Measurements from ENCODE around the gene CARD9. TPM values are rescaled to one million over a fixed set of nuclear protein-coding genes. Genes with fewer than 3 reads are reported as not detected.

CARD9 gene
- total and polyA plus RNA-seq, 11 donors: 0.30 to 7.1 (median 0.77) TPM

DNA sequence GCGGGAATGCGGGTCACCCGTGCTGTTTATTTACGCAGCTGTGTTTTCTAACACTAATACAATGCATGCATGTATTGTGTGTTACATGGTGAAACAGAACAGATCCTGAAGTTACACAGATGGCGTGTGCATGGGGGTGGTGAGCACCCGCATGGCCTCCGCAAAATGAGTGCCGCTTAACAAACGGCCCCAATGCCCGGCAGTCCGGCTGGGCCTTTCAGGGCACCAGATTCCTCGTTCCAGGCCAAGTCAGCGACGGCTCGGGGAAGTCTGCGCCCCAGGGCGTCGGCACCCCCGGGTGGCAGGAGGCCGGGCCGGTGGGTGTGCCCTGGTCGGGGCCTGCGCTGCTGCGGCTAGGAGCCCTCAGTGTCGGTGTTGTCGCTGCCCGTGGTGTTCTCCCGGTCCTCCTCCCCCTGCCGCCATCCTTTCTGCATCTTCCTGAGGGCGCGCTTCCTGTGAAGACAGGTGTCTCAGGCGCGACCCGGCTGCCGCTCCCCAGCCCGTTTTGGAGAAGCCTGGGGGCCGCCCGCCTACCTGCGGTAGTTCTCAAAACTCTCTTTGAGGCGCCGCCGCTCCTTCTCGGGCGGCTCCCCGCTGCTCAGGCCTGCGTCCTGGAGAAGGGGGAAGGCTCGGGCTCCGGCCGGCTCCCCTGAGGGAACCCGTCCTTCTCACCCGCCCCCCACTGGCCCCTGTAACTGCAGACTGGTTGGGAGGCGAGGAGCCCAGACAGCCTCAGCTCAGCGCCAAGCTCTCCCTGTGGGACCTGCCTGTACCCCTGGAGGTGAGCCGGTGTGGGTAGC lies 9.3 kb downstream of the CARD9 start:
- Histone ChIP-seq H3K4me3 (peak overlapping the region in 8 of 12 donors; percentile 60 to 96 (median 84)), H3K27me3 (no peaks in the 10 kb centered on the region), H3K4me1 (peaks cover 3 to 35% (median 22%) of the 10 kb centered on the region in 12 donors), H3K27ac (peak overlapping the region in 4 of 12 donors; percentile 92 to 98 (median 98)), H3K9me3 (no peaks in the 10 kb centered on the region), H3K36me3 (peaks cover 0 to 2% (median 0%) of the 10 kb centered on the region in 9 donors)
- intact Hi-C loops (cut with DNase I): loop anchor here in 5 of 10 donors (1.0 to 2.0 kb wide), 5 partner anchors 19 to 37 kb away; partner anchors contain the start of gene SNAPC4 (in 1 of the 5)
- no peak for DNase-seq
- no peak for TF ChIP-seq POLR2A (IDR thresholded peaks at IDR 0.05)
- TF ChIP-seq, protein P1, sequence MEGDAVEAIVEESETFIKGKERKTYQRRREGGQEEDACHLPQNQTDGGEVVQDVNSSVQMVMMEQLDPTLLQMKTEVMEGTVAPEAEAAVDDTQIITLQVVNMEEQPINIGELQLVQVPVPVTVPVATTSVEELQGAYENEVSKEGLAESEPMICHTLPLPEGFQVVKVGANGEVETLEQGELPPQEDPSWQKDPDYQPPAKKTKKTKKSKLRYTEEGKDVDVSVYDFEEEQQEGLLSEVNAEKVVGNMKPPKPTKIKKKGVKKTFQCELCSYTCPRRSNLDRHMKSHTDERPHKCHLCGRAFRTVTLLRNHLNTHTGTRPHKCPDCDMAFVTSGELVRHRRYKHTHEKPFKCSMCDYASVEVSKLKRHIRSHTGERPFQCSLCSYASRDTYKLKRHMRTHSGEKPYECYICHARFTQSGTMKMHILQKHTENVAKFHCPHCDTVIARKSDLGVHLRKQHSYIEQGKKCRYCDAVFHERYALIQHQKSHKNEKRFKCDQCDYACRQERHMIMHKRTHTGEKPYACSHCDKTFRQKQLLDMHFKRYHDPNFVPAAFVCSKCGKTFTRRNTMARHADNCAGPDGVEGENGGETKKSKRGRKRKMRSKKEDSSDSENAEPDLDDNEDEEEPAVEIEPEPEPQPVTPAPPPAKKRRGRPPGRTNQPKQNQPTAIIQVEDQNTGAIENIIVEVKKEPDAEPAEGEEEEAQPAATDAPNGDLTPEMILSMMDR (IDR thresholded peaks at IDR 0.05): peak in 6 of 12 donors; percentile 4 to 35 (median 8)
- WGBS, 4 donors: 34 to 46% (median 42%) methylated on average over 39 to 54 of the region's 54 CpGs
- no peak for ATAC-seq

- DNase-seq (peak; percentile 97 to 99 (median 97)), ATAC-seq (peak; percentile 88 to 96 (median 92))
- H3K4me1 ChIP-seq: peaks cover 3 to 35% (median 22%) of the 10 kb centered on the region in 12 donors
- no peaks in the 10 kb centered on the region for H3K27me3 ChIP-seq
- peak within 1 kb of the TSS; percentile 60 to 98 (median 84) for H3K4me3 ChIP-seq
- TF ChIP-seq POLR2A (IDR thresholded peaks at IDR 0.05): peak in 1 of 2 donors; percentile 80
- TF ChIP-seq, protein P1 (IDR thresholded peaks at IDR 0.05): peak; percentile 91 to 100 (median 98)
- 1 to 4% (median 2%) methylated on average over 13 to 97 of the region's 97 CpGs for WGBS, 4 donors
- no peaks in the 10 kb centered on the region for H3K9me3 ChIP-seq
- peaks cover 0 to 2% (median 0%) of the 10 kb centered on the region in 9 donors for H3K36me3 ChIP-seq
- peak within 1 kb of the TSS; percentile 88 to 98 (median 96) for H3K27ac ChIP-seq
- intact Hi-C loops (cut with DNase I): loop anchor here in 5 of 10 donors (1.0 to 2.0 kb wide), 4 partner anchors 19 to 21 kb away; no protein-coding TSS in a partner anchor
Observed at GRCh38 chr9:136363106-136363948, 10.1 kb downstream of the CARD9 start, which contains the start of gene DNLZ. Gene DNLZ (minus strand): TSS chr9:136363744. CDS start chr9:136363714, 30 bp downstream.

GRCh38 chr9:136362450-136362784 lies 11.1 kb downstream of the CARD9 start:
- intact Hi-C loops (cut with DNase I): loop anchor here in 3 of 10 donors (2.0 kb wide), 2 partner anchors 18 to 20 kb away; no protein-coding TSS in a partner anchor

More at GRCh38 chr9:136362450-136362784, 11.1 kb downstream of the CARD9 start:
- no peak for TF ChIP-seq POLR2A (IDR thresholded peaks at IDR 0.05)
- TF ChIP-seq, protein P1 (IDR thresholded peaks at IDR 0.05): no peak
- H3K36me3 ChIP-seq: peaks cover 0 to 8% (median under 1%) of the 10 kb centered on the region in 9 donors
- H3K27me3 ChIP-seq: no peaks in the 10 kb centered on the region
- H3K27ac ChIP-seq: peak overlapping the region; percentile 11 to 98 (median 92)
- H3K4me1 ChIP-seq: peaks cover 3 to 35% (median 22%) of the 10 kb centered on the region in 12 donors
- 78 to 91% (median 85%) methylated on average over 3 to 6 of the region's 6 CpGs for WGBS, 4 donors
- peak overlapping the region in 4 of 12 donors; percentile 6 to 96 (median 70) for H3K4me3 ChIP-seq
- peak; percentile 0 to 5 (median 2) for ATAC-seq
- no peak for DNase-seq
- H3K9me3 ChIP-seq: no peaks in the 10 kb centered on the region

Data from heart left ventricle (tissue), 16 donors.